ENCODE results near the gene TRMT13.

- TF ChIP-seq CTCF (IDR thresholded peaks at IDR 0.05), result no peak
- no peak for TF ChIP-seq POLR2A (IDR thresholded peaks at IDR 0.05)
Measured at GRCh38 chr1:100145116-100145515, 12.2 kb downstream of the TRMT13 start.

All from adrenal gland (tissue), 5 donors.